GM12865 (cell line): ENCODE results near the gene DUSP10.

Experiments used
- DNase-seq: peaks from one replicate; pipeline ENCODE4 v3.0.0; 2010; ENCODE audit warnings: low read depth
- H3K4me3 ChIP-seq: 2 replicates; pipeline ENCODE4 v1.5.1; 2011; ENCODE audit warnings: mild to moderate bottlenecking, low read depth, low read length, control low read depth
- TF ChIP-seq, protein P1 (sequence below): IDR thresholded peaks from 2 replicates; pipeline ENCODE4 v1.5.1; 2011; ENCODE audit warnings: low read length, control low read depth, low read depth, inconsistent platforms; ENCODE audit not compliant: insufficient read depth; ENCODE audit errors: missing control alignments

DUSP10 gene

DNA sequence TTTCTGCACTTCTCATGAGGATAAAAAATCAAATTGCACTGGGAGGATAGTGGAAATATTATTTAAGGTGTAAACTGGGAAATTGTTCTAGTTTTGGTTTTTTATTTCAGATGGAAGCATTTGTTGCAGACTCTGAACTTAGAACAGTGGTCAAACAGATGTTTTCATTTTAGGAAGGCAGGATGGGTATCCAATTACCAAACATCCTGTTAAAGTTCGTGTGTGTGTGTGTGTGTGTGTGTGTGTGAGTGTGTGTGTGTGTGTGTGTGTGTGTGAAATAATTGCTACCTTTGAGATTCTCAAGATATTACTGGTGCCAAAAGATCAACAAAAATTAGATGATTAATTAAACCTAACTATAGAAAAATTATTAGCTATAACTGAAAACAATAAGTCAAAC lies 24.3 kb upstream of the DUSP10 start:
- no peak overlapping the region for H3K4me3 ChIP-seq
- TF ChIP-seq, protein P1, sequence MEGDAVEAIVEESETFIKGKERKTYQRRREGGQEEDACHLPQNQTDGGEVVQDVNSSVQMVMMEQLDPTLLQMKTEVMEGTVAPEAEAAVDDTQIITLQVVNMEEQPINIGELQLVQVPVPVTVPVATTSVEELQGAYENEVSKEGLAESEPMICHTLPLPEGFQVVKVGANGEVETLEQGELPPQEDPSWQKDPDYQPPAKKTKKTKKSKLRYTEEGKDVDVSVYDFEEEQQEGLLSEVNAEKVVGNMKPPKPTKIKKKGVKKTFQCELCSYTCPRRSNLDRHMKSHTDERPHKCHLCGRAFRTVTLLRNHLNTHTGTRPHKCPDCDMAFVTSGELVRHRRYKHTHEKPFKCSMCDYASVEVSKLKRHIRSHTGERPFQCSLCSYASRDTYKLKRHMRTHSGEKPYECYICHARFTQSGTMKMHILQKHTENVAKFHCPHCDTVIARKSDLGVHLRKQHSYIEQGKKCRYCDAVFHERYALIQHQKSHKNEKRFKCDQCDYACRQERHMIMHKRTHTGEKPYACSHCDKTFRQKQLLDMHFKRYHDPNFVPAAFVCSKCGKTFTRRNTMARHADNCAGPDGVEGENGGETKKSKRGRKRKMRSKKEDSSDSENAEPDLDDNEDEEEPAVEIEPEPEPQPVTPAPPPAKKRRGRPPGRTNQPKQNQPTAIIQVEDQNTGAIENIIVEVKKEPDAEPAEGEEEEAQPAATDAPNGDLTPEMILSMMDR: no peak
- DNase-seq: no peak

DNA sequence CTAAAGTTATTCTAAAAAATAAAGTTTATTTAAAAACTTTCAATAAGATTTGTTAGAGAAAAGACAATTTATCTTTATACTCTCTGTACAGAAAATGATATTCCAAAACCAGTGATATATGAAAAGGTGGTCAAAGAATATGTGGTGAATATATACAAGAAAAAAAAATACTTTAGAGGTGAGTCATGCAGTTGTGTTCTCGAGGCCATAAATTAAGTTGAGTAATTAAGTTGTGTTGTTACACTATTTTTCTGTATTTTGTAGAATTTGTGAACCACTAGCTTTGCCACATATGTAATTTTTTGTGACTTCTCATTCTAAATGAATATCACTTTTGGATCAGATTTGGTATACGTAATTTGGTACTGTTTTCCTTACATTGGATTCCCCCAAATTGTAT lies 23.6 kb upstream of the DUSP10 start:
- TF ChIP-seq, protein P1: no peak
- H3K4me3 ChIP-seq: no peak overlapping the region
- no peak for DNase-seq

DNA sequence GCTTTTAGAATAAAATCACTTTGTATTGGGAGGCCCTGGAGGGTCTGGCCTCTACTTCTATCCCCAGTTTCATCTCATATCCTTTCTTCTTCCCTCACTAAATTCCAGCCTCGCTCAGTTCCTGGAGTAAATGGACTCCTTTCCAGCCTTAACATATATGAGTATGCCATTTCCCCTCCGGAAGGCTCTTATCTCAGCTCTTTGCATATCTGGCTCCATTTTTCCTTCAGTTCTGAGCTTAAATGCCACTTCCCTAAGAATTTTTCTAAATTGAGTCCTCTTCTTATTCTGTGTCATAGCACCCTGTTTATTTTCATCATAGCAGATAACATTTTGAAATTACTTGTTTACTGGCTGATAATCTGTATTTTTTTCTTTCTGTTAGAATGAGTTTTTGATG lies 20.2 kb upstream of the DUSP10 start:
- TF ChIP-seq, protein P1: no peak
- H3K4me3 ChIP-seq: no peak overlapping the region
- no peak for DNase-seq

DNA sequence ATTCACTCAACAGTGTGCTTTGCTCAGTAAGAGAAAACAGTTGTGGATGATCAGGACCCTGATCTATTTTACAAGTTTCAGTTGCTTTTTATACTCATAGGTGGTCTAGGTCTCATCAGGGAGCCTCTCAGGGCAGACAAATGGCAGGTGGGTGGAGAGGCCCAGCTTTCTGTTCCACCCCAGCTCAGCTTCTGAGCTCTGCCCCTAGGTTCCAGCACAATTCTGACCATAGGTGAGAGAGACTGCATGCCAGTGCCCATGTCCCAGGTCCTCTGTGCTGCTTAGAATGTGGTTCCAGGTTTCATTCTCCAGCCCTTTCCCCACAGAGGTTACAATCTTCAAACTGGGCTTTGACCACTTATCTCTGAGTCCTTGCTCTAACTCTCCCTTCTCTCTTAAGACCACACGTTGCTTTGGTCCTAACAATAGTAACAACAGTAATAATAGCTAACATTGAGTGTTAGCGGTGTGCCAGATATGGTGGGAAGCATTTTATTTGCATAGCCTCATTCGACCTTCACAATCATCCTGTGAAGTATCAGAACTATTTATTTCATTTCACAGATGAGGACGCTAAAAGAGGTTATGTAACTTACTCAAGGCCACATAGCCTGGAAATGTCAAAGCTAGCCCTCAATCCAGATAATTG lies 19.6 kb upstream of the DUSP10 start:
- no peak overlapping the region for H3K4me3 ChIP-seq
- TF ChIP-seq, protein P1: no peak

DNA sequence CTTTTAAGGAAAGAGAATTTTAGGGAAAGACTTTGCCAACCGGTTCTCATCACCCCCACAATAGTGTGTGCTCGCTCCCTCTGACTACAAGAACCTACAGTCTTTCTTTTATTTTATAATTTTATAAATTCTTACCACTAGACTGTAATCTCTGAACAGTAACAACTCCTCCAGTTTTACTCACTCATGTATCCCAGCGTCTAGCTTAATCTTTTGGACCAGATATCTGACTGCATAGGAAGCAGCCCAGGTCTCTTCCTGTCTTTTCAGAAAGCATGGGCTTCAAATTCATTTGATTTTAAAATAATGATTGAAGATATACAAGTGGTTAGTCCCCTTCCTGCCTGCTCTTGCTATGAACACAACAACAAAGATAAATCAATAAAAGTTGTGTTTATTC lies 19.0 kb upstream of the DUSP10 start:
- no peak for DNase-seq
- no peak overlapping the region for H3K4me3 ChIP-seq
- TF ChIP-seq, protein P1: no peak

More for the DNA sequence above, 19.6 kb upstream of the DUSP10 start:
- peak; percentile 76 for DNase-seq

DNA sequence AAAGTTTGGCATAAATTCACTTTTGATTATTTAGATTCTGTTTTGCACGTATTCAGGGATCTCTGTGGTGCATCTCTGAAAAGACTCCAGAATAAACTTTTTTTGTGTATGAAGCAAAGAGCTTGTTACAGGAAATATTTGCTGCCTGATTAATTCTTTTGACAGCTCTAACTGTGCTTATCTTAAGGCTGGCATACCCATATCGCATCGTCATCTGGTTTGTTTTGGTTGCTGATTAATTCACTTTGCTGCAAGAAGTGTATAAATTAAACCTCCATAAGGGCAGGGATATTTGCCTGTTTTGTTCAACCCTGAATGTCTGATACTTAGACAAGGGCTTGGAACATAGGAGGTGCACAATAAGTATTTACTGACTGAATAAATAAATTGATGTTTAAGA lies 17.5 kb upstream of the DUSP10 start:
- no peak for DNase-seq
- TF ChIP-seq, protein P1: no peak
- H3K4me3 ChIP-seq: no peak overlapping the region

DNA sequence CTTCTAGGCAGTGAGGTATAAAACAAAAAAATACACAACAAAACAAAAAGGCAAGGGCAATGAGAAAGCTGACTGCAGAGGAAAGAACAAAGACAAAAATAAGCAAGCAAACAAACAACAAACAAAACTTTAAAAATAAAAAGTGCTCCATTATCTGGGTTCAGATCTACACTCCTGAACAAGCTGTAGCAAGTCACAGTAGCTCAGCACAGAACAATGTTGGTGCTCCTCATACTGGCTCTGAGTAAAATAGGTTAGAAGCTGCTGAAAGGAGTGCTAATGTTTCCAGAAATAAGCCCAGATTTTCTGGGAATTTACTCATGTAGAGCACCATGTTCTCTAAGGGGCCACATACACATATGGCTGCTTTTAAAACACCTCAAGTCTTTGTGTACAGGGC lies 16.6 kb upstream of the DUSP10 start:
- no peak for DNase-seq
- H3K4me3 ChIP-seq: no peak overlapping the region
- TF ChIP-seq, protein P1: no peak
